ENCODE results near the gene HPGDS.
"Not testable (repeated sequence)": the region's sequence is repeated elsewhere in the genome, so short reads cannot be mapped to it uniquely, and the experiment has no call there.

HPGDS gene

GRCh38 chr4:94346541-94346940, 3.9 kb upstream of the HPGDS start:
- no peak overlapping the region for H3K4me3 Mint-ChIP-seq
- ATAC-seq (no peak), DNase-seq (no peak)
- peak overlapping the region; percentile 10 for H3K27ac Mint-ChIP-seq
- H3K9me3 Mint-ChIP-seq: no peaks in the 10 kb centered on the region
- H3K36me3 Mint-ChIP-seq (ENCODE audit: low read depth): no peaks in the 10 kb centered on the region
- peaks cover 55% of the 10 kb centered on the region for H3K4me1 Mint-ChIP-seq
- peaks cover 12% of the 10 kb centered on the region for H3K27me3 Mint-ChIP-seq

GRCh38 chr4:94345969-94346368, 3.3 kb upstream of the HPGDS start:
- Mint-ChIP-seq H3K4me3 (no peak overlapping the region), H3K9me3 (no peaks in the 10 kb centered on the region), H3K36me3 (ENCODE audit: low read depth) (no peaks in the 10 kb centered on the region), H3K4me1 (peaks cover 49% of the 10 kb centered on the region), H3K27ac (no peak overlapping the region), H3K27me3 (peaks cover 7% of the 10 kb centered on the region)
- ATAC-seq: no peak
- DNase-seq: no peak

GRCh38 chr4:94345266-94345665, 2.6 kb upstream of the HPGDS start:
- peaks cover 2% of the 10 kb centered on the region for H3K27me3 Mint-ChIP-seq
- H3K9me3 Mint-ChIP-seq: no peaks in the 10 kb centered on the region
- H3K4me3 Mint-ChIP-seq: no peak overlapping the region
- peaks cover 42% of the 10 kb centered on the region for H3K4me1 Mint-ChIP-seq
- DNase-seq (no peak), ATAC-seq (no peak)
- H3K27ac Mint-ChIP-seq: no peak overlapping the region
- no peaks in the 10 kb centered on the region for H3K36me3 Mint-ChIP-seq (ENCODE audit: low read depth)

GRCh38 chr4:94344457-94344856, 1.8 kb upstream of the HPGDS start:
- no peak overlapping the region for H3K27ac Mint-ChIP-seq
- no peak for ATAC-seq
- H3K4me3 Mint-ChIP-seq: no peak overlapping the region
- peaks cover 42% of the 10 kb centered on the region for H3K4me1 Mint-ChIP-seq
- DNase-seq: no peak
- H3K27me3 Mint-ChIP-seq: no peaks in the 10 kb centered on the region
- H3K36me3 Mint-ChIP-seq (ENCODE audit: low read depth): no peaks in the 10 kb centered on the region
- no peaks in the 10 kb centered on the region for H3K9me3 Mint-ChIP-seq

GRCh38 chr4:94341481-94342370, 910 bp downstream of the HPGDS start:
- Mint-ChIP-seq H3K27me3 (no peaks in the 10 kb centered on the region), H3K27ac (no peak overlapping the region), H3K9me3 (no peaks in the 10 kb centered on the region), H3K4me1 (peaks cover 29% of the 10 kb centered on the region), H3K4me3 (no peak overlapping the region), H3K36me3 (ENCODE audit: low read depth) (no peaks in the 10 kb centered on the region)
- DNase-seq: no peak
- no peak for ATAC-seq

GRCh38 chr4:94339779-94340178, 2.9 kb downstream of the HPGDS start:
- H3K27ac Mint-ChIP-seq: peak overlapping the region; percentile 83
- no peak for DNase-seq
- H3K4me3 Mint-ChIP-seq: peak overlapping the region; percentile 67
- ATAC-seq: peak; percentile 56
- no peaks in the 10 kb centered on the region for H3K36me3 Mint-ChIP-seq (ENCODE audit: low read depth)
- H3K9me3 Mint-ChIP-seq: no peaks in the 10 kb centered on the region
- peaks cover 16% of the 10 kb centered on the region for H3K4me1 Mint-ChIP-seq
- H3K27me3 Mint-ChIP-seq: no peaks in the 10 kb centered on the region

- ATAC-seq (peak; percentile 88), DNase-seq (no peak)
- no peaks in the 10 kb centered on the region for H3K9me3 Mint-ChIP-seq
- no peaks in the 10 kb centered on the region for H3K27me3 Mint-ChIP-seq
- H3K4me3 Mint-ChIP-seq: peak overlapping the region; percentile 67
- H3K36me3 Mint-ChIP-seq (ENCODE audit: low read depth): no peaks in the 10 kb centered on the region
- peaks cover 16% of the 10 kb centered on the region for H3K4me1 Mint-ChIP-seq
- peak overlapping the region; percentile 80 for H3K27ac Mint-ChIP-seq
These were observed 3.8 kb downstream of the HPGDS start for GRCh38 chr4:94338681-94339351.

GRCh38 chr4:94336791-94337190, 5.8 kb downstream of the HPGDS start:
- not testable (repeated sequence) for DNase-seq; H3K4me3 Mint-ChIP-seq; H3K36me3 Mint-ChIP-seq (ENCODE audit: low read depth); H3K27me3 Mint-ChIP-seq; H3K27ac Mint-ChIP-seq; ATAC-seq; H3K9me3 Mint-ChIP-seq
- peaks cover 16% of the 10 kb centered on the region for H3K4me1 Mint-ChIP-seq

- peaks cover 16% of the 10 kb centered on the region for H3K4me1 Mint-ChIP-seq
- no peak overlapping the region for H3K27ac Mint-ChIP-seq
- H3K4me3 Mint-ChIP-seq: no peak overlapping the region
- no peaks in the 10 kb centered on the region for H3K9me3 Mint-ChIP-seq
- H3K27me3 Mint-ChIP-seq: no peaks in the 10 kb centered on the region
- ATAC-seq: no peak
- no peak for DNase-seq
- H3K36me3 Mint-ChIP-seq (ENCODE audit: low read depth): no peaks in the 10 kb centered on the region
These were observed 6.3 kb downstream of the HPGDS start for GRCh38 chr4:94336303-94336702.

GRCh38 chr4:94334962-94335361, 7.7 kb downstream of the HPGDS start:
- ATAC-seq (no peak), DNase-seq (no peak)
- no peaks in the 10 kb centered on the region for H3K9me3 Mint-ChIP-seq
- peaks cover 16% of the 10 kb centered on the region for H3K4me1 Mint-ChIP-seq
- no peaks in the 10 kb centered on the region for H3K36me3 Mint-ChIP-seq (ENCODE audit: low read depth)
- H3K27me3 Mint-ChIP-seq: peaks cover 1% of the 10 kb centered on the region
- H3K4me3 Mint-ChIP-seq: no peak overlapping the region
- no peak overlapping the region for H3K27ac Mint-ChIP-seq

- Mint-ChIP-seq H3K36me3 (ENCODE audit: low read depth) (no peaks in the 10 kb centered on the region), H3K27ac (no peak overlapping the region), H3K4me1 (peaks cover 11% of the 10 kb centered on the region), H3K4me3 (no peak overlapping the region), H3K9me3 (no peaks in the 10 kb centered on the region), H3K27me3 (peaks cover 3% of the 10 kb centered on the region)
- no peak for DNase-seq
- ATAC-seq: no peak
These were observed 8.2 kb downstream of the HPGDS start for GRCh38 chr4:94334476-94334875.

GRCh38 chr4:94333866-94334265, 8.8 kb downstream of the HPGDS start:
- ATAC-seq (no peak), DNase-seq (no peak)
- Mint-ChIP-seq H3K4me3 (no peak overlapping the region), H3K9me3 (no peaks in the 10 kb centered on the region), H3K27me3 (peaks cover 3% of the 10 kb centered on the region), H3K4me1 (peaks cover 5% of the 10 kb centered on the region), H3K36me3 (ENCODE audit: low read depth) (no peaks in the 10 kb centered on the region), H3K27ac (no peak overlapping the region)

- no peak overlapping the region for H3K27ac Mint-ChIP-seq
- no peak overlapping the region for H3K4me3 Mint-ChIP-seq
- peaks cover 2% of the 10 kb centered on the region for H3K9me3 Mint-ChIP-seq
- H3K4me1 Mint-ChIP-seq: no peaks in the 10 kb centered on the region
- ATAC-seq (no peak), DNase-seq (no peak)
- peaks cover 3% of the 10 kb centered on the region for H3K27me3 Mint-ChIP-seq
- no peaks in the 10 kb centered on the region for H3K36me3 Mint-ChIP-seq (ENCODE audit: low read depth)
These were observed 9.5 kb downstream of the HPGDS start for GRCh38 chr4:94332983-94333590.

- H3K4me1 Mint-ChIP-seq: no peaks in the 10 kb centered on the region
- H3K27me3 Mint-ChIP-seq: peaks cover 3% of the 10 kb centered on the region
- no peak for ATAC-seq
- no peak overlapping the region for H3K4me3 Mint-ChIP-seq
- peaks cover 22% of the 10 kb centered on the region for H3K9me3 Mint-ChIP-seq
- DNase-seq: no peak
- H3K27ac Mint-ChIP-seq: no peak overlapping the region
- H3K36me3 Mint-ChIP-seq (ENCODE audit: low read depth): peaks cover 12% of the 10 kb centered on the region
These were observed 12.7 kb downstream of the HPGDS start for GRCh38 chr4:94329933-94330332.

GRCh38 chr4:94325835-94326234, 16.8 kb downstream of the HPGDS start:
- Mint-ChIP-seq H3K36me3 (ENCODE audit: low read depth) (peaks cover 14% of the 10 kb centered on the region), H3K27me3 (peaks cover 6% of the 10 kb centered on the region), H3K4me3 (no peak overlapping the region), H3K27ac (no peak overlapping the region), H3K4me1 (no peaks in the 10 kb centered on the region), H3K9me3 (peaks cover 30% of the 10 kb centered on the region)
- no peak for DNase-seq
- no peak for ATAC-seq
